ENCODE measurements around the gene AAGAB. TPM values are rescaled to one million over a fixed set of nuclear protein-coding genes. Genes with fewer than 3 reads are reported as not detected.

AAGAB gene
- total RNA-seq, 1 experiment from 2014 or later = 52.0 TPM

DNA sequence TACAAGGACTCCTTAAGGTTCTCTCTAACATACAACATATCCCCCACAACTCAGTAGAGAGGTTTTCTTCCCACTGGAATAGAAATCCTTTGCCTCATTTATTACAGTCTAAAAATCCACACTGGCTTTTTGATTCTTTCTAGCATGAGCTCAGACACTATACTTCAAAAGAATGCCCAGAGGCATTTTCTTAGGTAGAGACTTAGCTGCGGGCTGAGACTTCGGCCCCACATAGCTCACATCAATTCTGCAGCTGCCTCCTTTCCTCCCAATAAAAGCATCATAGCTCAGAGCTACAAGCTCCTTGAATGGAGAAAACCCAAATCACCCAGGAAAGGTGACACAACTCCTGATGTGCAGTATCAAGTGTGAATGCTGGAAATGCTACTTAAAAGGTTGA lies 52.4 kb downstream of the AAGAB start (continued):
- TF ChIP-seq ZBTB33 (IDR thresholded peaks at IDR 0.05; ENCODE audit: extremely low read depth, insufficient replicate concordance, low read length) (no peak), SRF (IDR thresholded peaks at IDR 0.05; ENCODE audit: low read depth) (no peak), FOSL1 (IDR thresholded peaks at IDR 0.05; ENCODE audit: low read depth) (no peak), ZNF274 (IDR thresholded peaks at IDR 0.05; ENCODE audit: low read depth, low read length) (no peak), SP1 (IDR thresholded peaks at IDR 0.05; ENCODE audit: low read depth) (no peak)

DNA sequence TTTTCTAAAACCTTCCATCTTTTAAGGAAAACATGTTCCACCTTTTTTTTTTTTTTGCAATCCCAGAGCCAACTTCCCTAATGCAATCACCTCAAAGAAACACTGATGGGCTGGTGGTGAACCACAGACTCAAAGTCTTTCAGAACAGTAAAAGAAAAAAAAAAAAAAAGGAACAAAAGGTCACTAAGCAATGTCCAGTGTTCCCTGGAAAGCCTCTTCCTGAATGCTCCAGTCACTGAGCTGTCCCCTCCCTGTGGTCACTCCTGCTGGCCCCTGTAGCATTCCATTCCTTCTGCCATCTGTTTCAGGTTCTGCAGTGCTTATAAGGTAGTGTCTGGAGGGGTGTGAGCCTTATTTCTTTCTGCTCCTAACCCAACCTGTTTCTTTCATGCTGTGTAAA lies 53.3 kb downstream of the AAGAB start:
- CTCF ChIA-PET = interaction anchor here (0.6 kb wide), 1 partner anchor 100 kb away, joined by 4 read pairs; no protein-coding TSS in a partner anchor
- no peaks in the 10 kb centered on the region for H4K20me1 ChIP-seq (ENCODE audit: insufficient read depth)
- H2AFZ ChIP-seq (ENCODE audit: low read depth, low read length, poor library complexity, severe bottlenecking) = no peak overlapping the region
- POLR2A ChIA-PET = no interaction called here
- intact Hi-C loops (cut with micrococcal nuclease) = no loop called here
- H3K79me2 ChIP-seq (ENCODE audit: insufficient read depth, low read length) = no peaks in the 10 kb centered on the region
- no peaks in the 10 kb centered on the region for H3K9me2 ChIP-seq (ENCODE audit: insufficient read depth)
- H3K36me3 ChIP-seq (ENCODE audit: control insufficient read depth in 1 of 2, insufficient read depth in 2 of 2, low read length in 2 of 2) = peaks cover 11 to 12% of the 10 kb centered on the region in 2 experiments; a peak in 3 of 4 replicates
- H3K4me1 ChIP-seq (ENCODE audit: control insufficient read depth in 1 of 2, insufficient read depth in 2 of 2, low read length in 2 of 2) = no peaks in the 10 kb centered on the region
- no peak for DNase-seq (ENCODE audit: low read depth, low spot score)
- no peak overlapping the region for H3K9ac ChIP-seq (ENCODE audit: low read length)
- no peak for ATAC-seq
- RAD21 ChIA-PET (ENCODE audit: low non-redundant PET in 1 of 2, low total read pairs in 2 of 2, uncharacterized antibody in 2 of 2, unreplicated experiment in 2 of 2) = no interaction called here
- BruUV-seq (replicated peaks) = no TSS peak
- H3K27ac ChIP-seq (ENCODE audit: low read depth, low read length) = no peak overlapping the region
- H3K4me2 ChIP-seq (ENCODE audit: low read length) = no peak overlapping the region
- no peaks in the 10 kb centered on the region for H3K9me3 ChIP-seq (ENCODE audit: control insufficient read depth in 1 of 2, insufficient read depth in 1 of 2, low read depth in 1 of 2, low read length in 2 of 2)
- H3K27me3 ChIP-seq (ENCODE audit: insufficient read depth, low read length) = no peaks in the 10 kb centered on the region
- H3K4me3 ChIP-seq (replicated peaks in 1 of 2; ENCODE audit: low read depth in 1 of 2, low read length in 2 of 2) = no peak overlapping the region
- TF ChIP-seq ZBTB33 (IDR thresholded peaks at IDR 0.05; ENCODE audit: extremely low read depth, insufficient replicate concordance, low read length) (no peak), YY1 (IDR thresholded peaks at IDR 0.05; ENCODE audit: extremely low read depth, insufficient replicate concordance, low read depth, low read length) (no peak), FOSL1 (IDR thresholded peaks at IDR 0.05; ENCODE audit: low read depth) (no peak), REST (IDR thresholded peaks at IDR 0.05; ENCODE audit: low read depth) (no peak), CBX3 (IDR thresholded peaks at IDR 0.05; ENCODE audit: low read depth) (no peak), EGR1 (IDR thresholded peaks at IDR 0.05; ENCODE audit: low read depth) (no peak), ELF1 (IDR thresholded peaks at IDR 0.05; ENCODE audit: borderline replicate concordance, low read depth) (no peak), POLR2AphosphoS5 (IDR thresholded peaks at IDR 0.05; ENCODE audit: low read depth, low read length) (no peak), EZH2phosphoT487 (IDR thresholded peaks at IDR 0.05; ENCODE audit: borderline replicate concordance) (no peak), SRF (IDR thresholded peaks at IDR 0.05; ENCODE audit: low read depth) (no peak)
- TF ChIP-seq, protein P1, sequence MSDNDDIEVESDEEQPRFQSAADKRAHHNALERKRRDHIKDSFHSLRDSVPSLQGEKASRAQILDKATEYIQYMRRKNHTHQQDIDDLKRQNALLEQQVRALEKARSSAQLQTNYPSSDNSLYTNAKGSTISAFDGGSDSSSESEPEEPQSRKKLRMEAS (IDR thresholded peaks at IDR 0.05) = no peak
- TF ChIP-seq, protein P2, sequence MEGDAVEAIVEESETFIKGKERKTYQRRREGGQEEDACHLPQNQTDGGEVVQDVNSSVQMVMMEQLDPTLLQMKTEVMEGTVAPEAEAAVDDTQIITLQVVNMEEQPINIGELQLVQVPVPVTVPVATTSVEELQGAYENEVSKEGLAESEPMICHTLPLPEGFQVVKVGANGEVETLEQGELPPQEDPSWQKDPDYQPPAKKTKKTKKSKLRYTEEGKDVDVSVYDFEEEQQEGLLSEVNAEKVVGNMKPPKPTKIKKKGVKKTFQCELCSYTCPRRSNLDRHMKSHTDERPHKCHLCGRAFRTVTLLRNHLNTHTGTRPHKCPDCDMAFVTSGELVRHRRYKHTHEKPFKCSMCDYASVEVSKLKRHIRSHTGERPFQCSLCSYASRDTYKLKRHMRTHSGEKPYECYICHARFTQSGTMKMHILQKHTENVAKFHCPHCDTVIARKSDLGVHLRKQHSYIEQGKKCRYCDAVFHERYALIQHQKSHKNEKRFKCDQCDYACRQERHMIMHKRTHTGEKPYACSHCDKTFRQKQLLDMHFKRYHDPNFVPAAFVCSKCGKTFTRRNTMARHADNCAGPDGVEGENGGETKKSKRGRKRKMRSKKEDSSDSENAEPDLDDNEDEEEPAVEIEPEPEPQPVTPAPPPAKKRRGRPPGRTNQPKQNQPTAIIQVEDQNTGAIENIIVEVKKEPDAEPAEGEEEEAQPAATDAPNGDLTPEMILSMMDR (IDR thresholded peaks at IDR 0.05 in 2 of 3, conservative IDR thresholded peaks at IDR 0.05 in 1 of 3; ENCODE audit: borderline replicate concordance in 1 of 3, insufficient read depth in 1 of 3, low read depth in 2 of 3, low read length in 2 of 3) = no peak

Data from HCT116 (cell line).